ENCODE results near the gene NDUFC1.

Gene NDUFC1

DNA sequence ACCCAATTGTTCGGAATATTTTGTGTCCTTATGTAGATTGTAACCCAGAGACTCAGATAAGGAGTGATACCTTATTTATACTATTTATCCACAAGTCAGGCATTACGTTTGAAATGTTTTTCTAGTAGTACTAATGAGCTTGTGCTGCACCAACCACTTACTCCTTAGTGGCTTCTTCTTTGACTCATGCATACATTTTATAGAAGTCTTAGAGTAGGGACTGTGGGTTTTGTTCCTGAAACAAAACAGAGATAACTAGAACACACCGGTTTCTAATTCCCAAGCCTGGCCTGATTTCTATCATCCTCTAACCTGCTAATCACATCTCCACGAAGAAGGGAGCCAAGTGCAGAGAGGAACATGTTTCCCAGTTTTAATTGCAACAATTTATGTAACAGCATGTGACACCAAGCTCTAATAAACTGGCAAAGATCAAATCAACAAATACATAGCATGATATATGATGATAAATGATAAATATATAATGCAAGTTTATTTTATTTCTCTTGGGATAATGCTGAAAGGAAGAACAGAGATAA lies 54.5 kb downstream of the NDUFC1 start:
- no peak for DNase-seq (ENCODE audit: low read depth, low spot score)

GRCh38 chr4:139247241-139247640 lies 55.0 kb downstream of the NDUFC1 start:
- DNase-seq (ENCODE audit: low read depth, low spot score): no peak

- no peak for DNase-seq (ENCODE audit: low read depth, low spot score)
Measured at GRCh38 chr4:139246166-139246565, 56.1 kb downstream of the NDUFC1 start.

GRCh38 chr4:139245590-139245989 lies 56.7 kb downstream of the NDUFC1 start:
- no peak for DNase-seq (ENCODE audit: low read depth, low spot score)

GRCh38 chr4:139243448-139244365 lies 58.6 kb downstream of the NDUFC1 start:
- DNase-seq (ENCODE audit: low read depth, low spot score): no peak

DNA sequence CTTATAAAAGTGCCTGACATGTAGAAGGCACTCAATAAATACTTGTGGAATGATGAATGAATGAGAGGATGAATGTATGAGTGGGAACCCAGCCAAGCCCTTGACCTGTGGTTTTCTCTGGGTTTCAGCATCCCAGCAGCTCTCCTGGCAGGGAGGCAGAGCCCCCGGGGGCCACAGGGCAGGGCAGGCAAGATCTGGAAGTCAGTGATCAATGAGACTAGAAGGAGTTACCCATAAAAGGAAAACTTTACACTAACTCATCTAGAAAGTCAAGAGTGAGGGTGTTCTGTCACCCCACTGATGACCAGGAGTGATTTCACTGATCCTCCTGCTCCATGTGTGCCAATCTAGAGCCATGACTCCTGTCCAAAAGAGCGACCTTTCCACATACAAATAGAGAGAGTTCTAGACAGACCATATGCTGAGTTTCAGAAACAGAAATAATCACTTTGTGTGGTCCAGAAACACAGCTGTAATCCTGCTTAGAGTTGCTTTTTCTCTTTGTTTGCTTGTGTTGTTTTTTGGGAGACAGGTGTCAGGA lies 59.7 kb downstream of the NDUFC1 start:
- no peak for DNase-seq (ENCODE audit: low read depth, low spot score)

DNA sequence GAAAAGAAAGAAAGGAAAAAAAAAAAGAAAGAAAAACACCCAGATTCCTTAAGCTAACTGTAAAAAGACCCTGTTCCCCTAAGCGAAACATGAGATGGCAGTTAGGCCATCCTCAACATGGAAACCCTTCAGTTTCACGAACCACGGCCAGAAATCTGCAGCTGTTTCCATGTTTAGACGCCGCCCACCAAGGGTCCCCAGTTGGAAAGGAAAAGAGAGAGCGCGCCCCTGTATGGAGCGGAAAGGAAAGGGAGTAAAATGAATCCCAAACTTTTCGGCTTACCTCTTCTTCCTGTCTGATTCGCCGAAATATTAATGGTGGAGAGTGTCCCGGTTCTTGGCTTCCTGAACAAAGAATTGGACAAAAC lies 60.5 kb downstream of the NDUFC1 start:
- no peak for DNase-seq (ENCODE audit: low read depth, low spot score)

GRCh38 chr4:139241086-139241783 lies 61.0 kb downstream of the NDUFC1 start:
- DNase-seq (ENCODE audit: low read depth, low spot score): peak; percentile 23

Data from ELF-1 (cell line).